GM18870 (cell line): Measurements from ENCODE around the gene MSTO1.
A peak's percentile ranks its signal among the peaks of the same experiment; 100 is the strongest.
"Not testable (repeated sequence)": the region's sequence is repeated elsewhere in the genome, so short reads cannot be mapped to it uniquely, and the experiment has no call there.

Source experiments
- ATAC-seq: cut with Tn5 transposase; IDR thresholded peaks from one replicate; pipeline ENCODE4 v1.9.1; 2021; ENCODE audit warnings: moderate library complexity; ENCODE audit not compliant: unreplicated experiment

The MSTO1 gene

GRCh38 chr1:155610257-155610647 lies 234 bp downstream of the MSTO1 start:
- ATAC-seq: peak; percentile 4

DNA sequence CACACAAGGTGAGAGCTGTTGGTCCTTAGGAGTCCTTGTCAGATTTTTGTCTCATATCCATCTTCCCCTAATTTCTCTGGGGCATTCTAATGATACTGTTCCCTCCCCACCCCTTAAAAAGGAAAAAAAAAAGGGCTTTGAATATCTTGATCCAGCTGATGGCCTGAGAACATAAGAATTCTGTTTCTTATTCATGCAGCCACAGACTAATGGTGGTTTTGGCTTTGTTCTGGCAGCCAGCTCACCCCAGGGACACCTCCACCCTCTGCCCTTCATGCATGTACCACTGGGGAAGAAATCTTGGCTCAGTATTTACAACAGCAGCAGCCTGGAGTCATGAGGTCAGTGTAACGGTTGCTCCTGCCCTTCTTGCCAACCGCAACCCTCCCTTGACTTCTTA lies 3.2 kb downstream of the MSTO1 start:
- not testable (repeated sequence) for ATAC-seq

DNA sequence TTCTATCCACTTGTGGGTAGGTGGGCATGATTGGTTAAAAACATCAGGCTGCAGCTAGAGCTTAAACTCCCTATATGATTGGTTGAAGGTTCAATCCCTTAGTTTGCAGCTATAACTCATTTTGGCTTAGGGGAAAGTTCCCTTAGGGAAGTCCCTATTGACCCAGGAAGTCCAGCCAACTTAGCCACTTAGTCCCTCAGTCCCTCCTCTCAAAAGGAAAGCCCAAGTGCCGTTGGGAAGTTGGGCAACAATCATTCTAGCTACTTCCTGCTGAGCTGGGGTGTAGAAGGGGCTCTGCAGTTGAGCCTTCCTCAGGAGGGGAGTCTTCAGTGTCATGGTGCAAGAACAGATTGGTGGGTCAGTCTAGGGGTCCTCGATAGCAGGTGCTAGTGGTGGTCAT lies 12.2 kb downstream of the MSTO1 start:
- ATAC-seq: no peak

DNA sequence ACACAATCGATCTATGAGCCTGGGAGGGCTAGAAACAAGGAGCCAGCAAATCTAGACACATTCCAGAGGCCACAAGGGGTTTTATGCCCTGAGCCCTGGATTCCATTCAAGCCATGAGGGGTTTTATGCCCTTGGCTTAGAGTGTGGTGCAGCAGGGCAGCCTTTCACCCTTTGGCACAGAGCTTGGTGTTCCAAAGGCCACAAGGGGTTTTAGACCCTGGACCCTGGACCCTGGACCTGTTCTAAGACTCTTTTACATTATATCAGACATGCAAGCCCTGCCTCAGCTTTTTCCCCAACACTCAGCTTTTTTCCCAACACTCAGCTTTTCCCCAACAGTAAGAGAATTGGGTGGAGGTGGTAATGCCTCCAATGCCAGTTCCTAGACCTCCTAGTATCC lies 13.3 kb downstream of the MSTO1 start:
- ATAC-seq: no peak

- not testable (repeated sequence) for ATAC-seq
Observed at GRCh38 chr1:155626428-155626827, 16.4 kb downstream of the MSTO1 start.

- ATAC-seq: no peak
Observed at GRCh38 chr1:155636397-155637153, 26.6 kb downstream of the MSTO1 start.

DNA sequence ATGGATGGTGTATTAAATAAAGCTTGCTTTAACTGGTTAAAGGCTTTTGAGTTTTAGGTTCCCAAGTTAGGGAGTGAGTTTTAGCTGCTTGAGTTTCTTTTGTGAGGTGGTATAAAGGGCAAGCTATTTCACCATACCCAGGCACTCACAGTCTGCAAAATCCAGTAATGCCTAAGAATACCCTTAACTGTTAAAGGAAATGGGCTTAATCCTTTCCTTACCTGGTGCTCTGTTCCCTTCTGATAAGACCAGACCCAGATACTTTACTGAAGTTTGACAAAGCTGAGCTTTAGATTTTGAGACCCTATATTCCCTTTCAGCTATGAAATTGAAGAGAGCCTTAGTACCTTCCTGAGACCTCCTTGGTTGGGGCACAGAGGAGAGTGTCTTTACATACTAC lies 30.3 kb downstream of the MSTO1 start:
- no peak for ATAC-seq

GRCh38 chr1:155642559-155643180 lies 32.7 kb downstream of the MSTO1 start:
- ATAC-seq: not testable (repeated sequence)

- ATAC-seq: no peak
Observed at GRCh38 chr1:155643230-155643629, 33.2 kb downstream of the MSTO1 start.

- no peak for ATAC-seq
Observed at GRCh38 chr1:155645034-155645598, 35.1 kb downstream of the MSTO1 start.

DNA sequence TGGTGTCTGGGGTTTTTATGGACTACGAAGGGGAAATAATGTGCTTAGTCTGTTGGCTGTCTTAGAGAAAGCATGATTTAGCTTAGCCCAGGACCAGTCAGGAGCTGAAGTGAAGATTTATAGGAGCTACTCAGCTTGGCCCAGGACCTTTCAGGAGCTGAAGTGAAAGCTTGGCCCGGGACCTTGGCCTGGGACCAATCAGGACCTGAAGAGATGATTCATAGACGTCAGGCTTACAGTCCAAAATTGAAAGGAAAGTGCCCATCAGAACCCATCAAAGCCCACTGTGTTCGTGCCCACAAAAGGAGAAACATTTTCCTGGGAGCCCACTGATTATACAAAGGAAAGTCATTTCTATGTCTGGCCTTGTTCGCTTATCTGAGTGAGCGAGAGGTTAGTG lies 35.6 kb downstream of the MSTO1 start:
- ATAC-seq: no peak

DNA sequence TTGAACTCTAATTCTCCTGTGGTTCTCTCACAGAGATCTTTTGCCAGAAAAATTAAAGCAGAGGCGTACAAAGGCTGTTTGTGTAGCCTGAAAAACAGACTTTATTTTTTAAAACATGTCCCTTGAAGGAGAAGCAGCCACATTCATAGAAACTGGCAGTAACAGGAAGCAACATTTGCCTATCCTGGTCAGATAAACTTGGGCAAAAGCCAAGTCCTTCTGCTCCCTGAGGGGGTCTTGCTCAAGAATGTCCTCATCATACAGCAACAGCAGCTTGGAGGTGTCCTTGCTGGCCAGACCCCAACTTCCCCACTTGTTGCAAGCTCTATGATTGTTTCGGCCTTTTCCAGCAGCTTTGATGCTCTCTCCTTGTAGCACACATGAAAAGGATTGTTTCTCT lies 36.3 kb downstream of the MSTO1 start:
- no peak for ATAC-seq

- ATAC-seq: no peak
Observed at GRCh38 chr1:155648207-155649147, 38.5 kb downstream of the MSTO1 start.

- no peak for ATAC-seq
Observed at GRCh38 chr1:155649676-155650075, 39.7 kb downstream of the MSTO1 start.

- ATAC-seq: no peak
Observed at GRCh38 chr1:155650231-155650757, 40.3 kb downstream of the MSTO1 start.

GRCh38 chr1:155651861-155652661 lies 42.0 kb downstream of the MSTO1 start:
- ATAC-seq: no peak

GRCh38 chr1:155652951-155653350 lies 42.9 kb downstream of the MSTO1 start:
- no peak for ATAC-seq

DNA sequence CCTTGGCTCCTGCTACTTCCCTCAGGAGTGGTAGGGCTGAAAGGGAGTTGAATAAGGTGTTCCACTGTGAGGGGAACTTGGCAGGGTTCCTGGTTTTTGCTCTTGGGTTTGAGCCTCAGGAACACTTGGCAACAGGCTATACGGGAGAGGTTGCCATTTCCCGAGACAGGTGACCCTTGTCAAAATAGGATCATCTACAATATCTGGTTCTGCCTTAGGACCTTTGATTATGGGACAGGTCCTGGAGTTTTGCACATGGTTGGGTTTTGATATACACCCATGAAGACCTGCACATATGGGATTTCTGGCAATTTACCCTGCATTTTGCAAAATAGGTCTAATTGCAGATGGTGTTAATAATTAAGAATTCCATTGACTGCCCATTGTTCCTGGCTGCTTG lies 47.4 kb downstream of the MSTO1 start:
- ATAC-seq: no peak

GRCh38 chr1:155661239-155661638 lies 51.2 kb downstream of the MSTO1 start:
- ATAC-seq: not testable (repeated sequence)
